ENCODE results near the gene SORCS2.

The SORCS2 gene

DNA sequence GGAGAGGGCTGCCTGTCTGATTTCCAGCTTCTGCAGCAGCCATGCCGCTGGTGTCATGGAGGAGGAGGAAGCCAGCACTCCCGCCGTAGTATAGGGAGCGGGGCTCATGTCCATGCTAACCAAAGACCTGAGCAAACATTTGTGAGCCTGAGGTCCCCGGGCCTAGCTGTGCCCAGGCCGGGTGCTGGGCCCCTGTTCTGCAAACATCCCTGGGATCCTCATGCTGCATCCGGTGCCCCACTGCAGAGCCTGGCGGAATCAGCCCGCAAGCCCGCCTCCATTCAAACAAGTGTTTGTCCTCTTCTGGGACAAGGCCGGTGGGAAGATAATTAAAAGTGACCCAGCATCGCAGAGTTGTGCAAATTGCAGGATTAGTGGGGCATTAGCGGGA lies 106.3 kb downstream of the SORCS2 start:
- H3K27ac Mint-ChIP-seq = no peak overlapping the region
- H3K36me3 Mint-ChIP-seq (ENCODE audit: low read depth) = no peaks in the 10 kb centered on the region
- H3K27me3 Mint-ChIP-seq = peaks cover 20% of the 10 kb centered on the region
- H3K4me3 Mint-ChIP-seq = no peak overlapping the region
- DNase-seq = no peak
- no peaks in the 10 kb centered on the region for H3K9me3 Mint-ChIP-seq
- H3K4me1 Mint-ChIP-seq (ENCODE audit: low read depth) = no peaks in the 10 kb centered on the region

DNA sequence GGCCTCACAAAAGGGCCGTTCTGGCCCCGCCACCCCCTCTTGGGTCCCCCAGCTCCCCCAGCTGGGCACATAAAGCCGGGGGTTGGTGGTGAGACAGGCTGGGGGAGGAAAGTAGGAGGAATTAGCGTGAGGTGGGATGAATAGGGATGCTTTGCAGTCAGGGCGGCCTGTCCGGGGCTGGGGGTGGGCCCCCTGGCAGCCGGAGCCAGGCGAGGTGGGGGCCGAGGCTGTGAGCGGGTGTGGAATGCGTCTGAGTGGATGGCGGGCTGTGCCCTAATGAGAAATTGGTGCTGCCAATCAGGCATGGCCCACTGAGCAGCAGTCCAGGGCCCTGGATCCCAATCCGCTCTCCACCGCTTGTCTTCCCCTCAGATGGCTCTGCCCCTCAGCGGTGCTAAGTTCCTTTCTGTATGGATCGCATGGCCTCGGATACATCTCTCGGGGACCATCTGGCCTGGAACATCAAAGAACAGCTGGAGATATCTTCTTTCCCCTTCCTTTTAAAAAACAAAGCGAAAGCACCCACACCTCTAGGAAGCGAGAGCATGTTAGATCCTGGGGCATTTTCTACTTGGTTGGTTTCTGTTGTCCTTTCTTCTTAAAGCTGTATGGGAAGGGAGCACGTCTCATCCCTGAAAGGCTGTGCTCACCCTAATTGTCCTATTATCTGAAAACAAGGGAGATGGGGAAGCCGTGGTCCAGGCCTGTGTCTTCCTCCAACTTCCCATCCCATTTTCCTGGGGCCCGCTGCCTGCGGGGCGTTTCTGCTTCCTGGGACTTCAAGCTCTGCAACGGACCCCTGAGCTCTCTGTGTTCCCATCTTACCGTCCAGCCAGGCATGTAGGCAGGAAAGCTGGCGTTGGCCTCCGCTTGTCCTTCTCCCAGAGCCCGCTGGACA lies 106.9 kb downstream of the SORCS2 start:
- no peaks in the 10 kb centered on the region for H3K36me3 Mint-ChIP-seq (ENCODE audit: low read depth)
- no peaks in the 10 kb centered on the region for H3K4me1 Mint-ChIP-seq (ENCODE audit: low read depth)

DNA sequence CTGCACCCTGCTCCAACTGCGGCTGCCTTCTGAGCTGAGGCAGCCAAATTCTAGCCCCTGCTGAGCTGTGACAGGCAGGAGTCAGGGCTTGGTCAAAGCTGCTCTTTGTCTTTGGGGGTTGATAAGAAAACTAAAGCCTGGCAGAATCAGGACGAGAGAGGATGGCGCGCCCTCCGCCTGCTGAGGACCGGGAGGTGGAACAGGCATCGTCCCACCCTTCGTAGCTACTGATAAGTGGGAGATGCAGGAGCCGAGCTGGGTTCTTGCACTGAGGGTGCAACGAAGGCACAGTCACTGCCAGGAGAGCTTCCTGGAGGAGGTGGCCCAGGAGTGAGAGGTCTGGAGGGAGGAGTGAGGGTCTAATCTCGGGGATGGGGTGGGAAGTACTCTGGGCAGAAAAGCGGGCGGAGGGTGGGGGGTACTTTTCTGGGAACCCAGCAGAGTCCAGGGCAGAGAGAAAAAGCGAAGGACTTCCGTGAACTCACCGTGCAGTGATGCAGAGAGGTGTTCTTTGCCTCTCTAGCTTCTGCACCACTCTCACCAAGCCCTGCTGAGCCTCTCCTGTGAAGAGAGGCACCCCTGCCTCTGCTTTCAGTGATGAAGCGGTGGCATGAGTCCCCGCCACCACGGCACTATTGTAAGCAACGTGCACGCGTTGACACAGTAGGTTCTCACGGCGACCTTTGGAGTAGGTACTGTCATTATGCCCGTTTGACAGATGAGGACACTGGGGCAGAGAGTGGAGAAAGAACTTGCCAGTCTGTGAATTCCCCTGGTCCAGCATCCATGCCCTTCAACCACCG lies 107.8 kb downstream of the SORCS2 start:
- H3K27ac Mint-ChIP-seq = no peak overlapping the region
- no peaks in the 10 kb centered on the region for H3K9me3 Mint-ChIP-seq
- H3K36me3 Mint-ChIP-seq (ENCODE audit: low read depth) = no peaks in the 10 kb centered on the region
- H3K4me1 Mint-ChIP-seq (ENCODE audit: low read depth) = no peaks in the 10 kb centered on the region
- no peak overlapping the region for H3K4me3 Mint-ChIP-seq
- no peak for DNase-seq
- peaks cover 20% of the 10 kb centered on the region for H3K27me3 Mint-ChIP-seq

More for the DNA sequence above, 106.9 kb downstream of the SORCS2 start:
- Mint-ChIP-seq H3K27me3 (peaks cover 20% of the 10 kb centered on the region), H3K27ac (no peak overlapping the region), H3K4me3 (no peak overlapping the region), H3K9me3 (no peaks in the 10 kb centered on the region)
- no peak for DNase-seq

DNA sequence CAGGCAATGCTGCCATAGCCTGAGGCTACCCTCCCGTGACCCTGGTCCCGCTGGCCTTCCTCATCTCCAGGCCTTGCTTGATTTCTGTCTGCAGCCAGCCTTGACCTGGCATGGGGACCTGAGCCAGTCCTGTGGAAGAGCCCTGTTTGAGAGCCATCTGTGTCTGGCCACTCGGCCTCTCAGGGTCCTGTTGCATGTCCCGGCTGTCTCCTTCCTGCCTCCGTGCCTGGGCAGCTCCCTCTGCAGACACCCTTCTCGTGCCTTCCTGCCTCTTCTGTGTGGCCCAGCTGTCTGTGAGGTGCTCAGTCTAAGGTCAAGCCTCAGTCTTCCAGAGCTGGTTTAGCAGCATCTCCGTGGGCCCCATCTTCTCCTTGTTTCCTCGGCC lies 108.4 kb downstream of the SORCS2 start:
- Mint-ChIP-seq H3K4me1 (ENCODE audit: low read depth) (no peaks in the 10 kb centered on the region), H3K9me3 (no peaks in the 10 kb centered on the region), H3K27me3 (peaks cover 20% of the 10 kb centered on the region), H3K4me3 (no peak overlapping the region), H3K36me3 (ENCODE audit: low read depth) (no peaks in the 10 kb centered on the region), H3K27ac (no peak overlapping the region)
- no peak for DNase-seq

DNA sequence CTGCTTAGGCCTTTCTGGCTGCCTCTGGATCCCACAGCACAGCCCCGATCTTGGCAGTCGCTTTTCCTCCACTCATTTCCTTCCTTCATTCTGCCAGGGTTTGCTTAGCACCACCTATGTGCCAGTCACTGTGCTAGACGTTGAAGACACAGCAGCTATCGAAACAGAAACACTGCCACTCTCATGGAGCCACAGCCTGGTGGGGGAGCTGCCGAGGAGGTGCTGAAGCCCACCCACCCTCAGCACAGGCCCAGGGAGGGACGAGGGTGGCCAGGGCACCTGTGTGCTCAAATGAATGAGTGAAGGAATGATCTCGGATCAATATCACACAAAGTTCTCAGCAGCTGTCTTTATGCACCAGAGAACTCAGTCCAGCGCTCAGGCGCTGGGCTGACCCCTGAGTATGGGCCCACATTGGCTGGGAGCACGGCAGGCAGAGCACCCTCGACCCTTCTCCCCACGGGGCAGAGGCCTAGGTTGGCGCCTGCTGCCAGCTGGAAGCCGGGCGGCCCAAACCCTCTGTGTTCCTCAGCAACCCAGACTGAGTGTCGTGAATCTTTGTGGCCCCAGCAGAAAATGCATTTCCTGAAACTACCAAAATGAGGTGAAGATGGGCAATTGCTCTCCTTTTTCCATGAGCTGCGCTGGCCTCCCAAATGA lies 108.9 kb downstream of the SORCS2 start:
- Mint-ChIP-seq H3K27ac (no peak overlapping the region), H3K4me1 (ENCODE audit: low read depth) (no peaks in the 10 kb centered on the region), H3K4me3 (no peak overlapping the region), H3K9me3 (no peaks in the 10 kb centered on the region), H3K27me3 (peaks cover 20% of the 10 kb centered on the region), H3K36me3 (ENCODE audit: low read depth) (no peaks in the 10 kb centered on the region)
- no peak for DNase-seq

DNA sequence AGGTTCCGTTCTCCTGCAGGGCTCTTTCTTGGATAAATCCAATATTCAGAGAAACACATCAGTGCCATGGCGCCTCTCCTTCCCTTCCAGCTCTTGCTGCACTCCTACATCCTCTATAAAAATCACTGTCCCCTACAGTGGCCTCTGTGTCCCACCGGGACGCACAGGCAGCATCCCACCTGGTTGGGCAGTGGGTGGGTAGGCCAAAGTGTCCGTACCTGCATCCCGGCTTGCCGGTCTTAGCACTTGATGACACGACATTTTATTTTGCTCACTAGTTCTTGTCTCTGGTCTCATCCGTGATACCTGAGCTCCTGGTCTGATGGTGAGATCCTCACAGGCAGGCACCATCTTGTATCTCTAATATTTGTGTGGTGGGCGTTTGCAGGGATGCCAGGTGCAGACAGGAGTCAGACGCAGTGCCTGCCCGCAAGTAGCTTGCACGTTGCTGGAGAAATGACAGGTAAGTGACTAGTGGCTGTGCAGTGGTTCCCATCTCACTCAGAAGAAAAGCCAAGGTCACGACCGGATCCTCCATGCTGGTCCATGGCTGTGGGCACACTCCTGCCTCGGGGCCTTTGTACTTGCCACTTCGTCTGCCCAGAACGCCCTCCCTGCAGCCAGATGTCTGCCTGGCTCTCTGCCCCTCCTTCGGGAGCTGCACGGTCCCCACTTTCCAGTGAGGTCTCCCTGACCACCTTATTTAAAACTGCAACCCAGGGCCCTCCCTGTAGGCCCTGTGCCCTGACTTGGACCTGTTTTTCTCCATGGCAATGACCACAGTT lies 109.7 kb downstream of the SORCS2 start:
- H3K9me3 Mint-ChIP-seq = no peaks in the 10 kb centered on the region
- no peak overlapping the region for H3K27ac Mint-ChIP-seq
- no peaks in the 10 kb centered on the region for H3K4me1 Mint-ChIP-seq (ENCODE audit: low read depth)
- H3K27me3 Mint-ChIP-seq = peaks cover 20% of the 10 kb centered on the region
- H3K4me3 Mint-ChIP-seq = no peak overlapping the region
- DNase-seq = no peak
- no peaks in the 10 kb centered on the region for H3K36me3 Mint-ChIP-seq (ENCODE audit: low read depth)

DNA sequence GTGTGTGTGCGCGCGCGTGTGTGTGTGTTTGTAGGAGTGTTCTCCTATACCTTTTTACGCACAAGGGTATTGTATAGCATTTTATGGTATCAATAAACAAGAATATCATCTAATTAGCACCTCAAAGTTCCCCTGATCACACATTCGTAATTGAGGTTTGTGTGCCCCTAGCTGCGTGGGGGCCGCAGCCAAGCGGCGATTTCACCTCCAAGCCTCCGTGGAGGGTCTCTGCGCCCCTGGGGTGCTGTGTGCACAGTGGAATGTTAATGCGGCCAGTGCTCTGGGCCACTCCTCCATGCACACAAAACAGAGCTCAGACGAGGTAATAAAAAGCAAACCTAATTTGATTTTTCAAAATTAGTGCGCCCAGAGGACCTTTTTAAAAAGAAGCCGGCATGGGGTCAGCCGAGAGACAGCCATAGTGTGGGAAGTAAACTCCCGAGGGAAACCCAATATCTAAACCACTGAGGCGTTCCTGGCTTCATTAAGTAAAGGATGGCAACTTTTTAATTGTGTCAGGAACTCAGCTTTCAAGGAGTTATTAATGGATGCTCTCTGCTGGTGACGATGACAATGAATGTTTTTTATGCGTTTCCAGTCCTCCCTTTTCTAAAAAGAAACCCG lies 110.6 kb downstream of the SORCS2 start:
- Mint-ChIP-seq H3K36me3 (ENCODE audit: low read depth) (no peaks in the 10 kb centered on the region), H3K4me1 (ENCODE audit: low read depth) (no peaks in the 10 kb centered on the region), H3K27ac (no peak overlapping the region), H3K4me3 (no peak overlapping the region), H3K27me3 (peaks cover 22% of the 10 kb centered on the region), H3K9me3 (no peaks in the 10 kb centered on the region)
- no peak for DNase-seq

DNA sequence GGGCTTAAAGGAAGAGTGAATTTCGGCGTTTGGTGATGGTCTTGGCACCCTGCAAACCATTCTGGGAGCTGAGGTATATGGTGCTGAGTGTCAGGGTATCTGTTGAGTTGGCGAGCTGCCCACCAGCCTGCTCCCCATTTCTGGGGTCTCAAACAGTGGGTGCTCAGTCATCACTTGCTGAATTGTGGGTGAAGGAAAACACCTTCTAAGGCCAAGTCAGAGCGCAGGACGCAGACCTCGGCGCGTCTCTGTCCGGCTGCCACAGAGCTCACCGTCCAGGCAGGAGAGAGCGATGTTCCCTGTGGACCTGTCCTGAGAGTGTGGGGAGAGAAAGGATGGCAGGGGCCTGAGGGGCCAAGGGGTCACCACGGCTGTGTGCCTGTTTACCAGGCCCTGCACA lies 111.2 kb downstream of the SORCS2 start:
- Mint-ChIP-seq H3K27me3 (peaks cover 18% of the 10 kb centered on the region), H3K27ac (no peak overlapping the region), H3K4me1 (ENCODE audit: low read depth) (no peaks in the 10 kb centered on the region), H3K36me3 (ENCODE audit: low read depth) (no peaks in the 10 kb centered on the region), H3K4me3 (no peak overlapping the region), H3K9me3 (no peaks in the 10 kb centered on the region)
- DNase-seq = no peak

DNA sequence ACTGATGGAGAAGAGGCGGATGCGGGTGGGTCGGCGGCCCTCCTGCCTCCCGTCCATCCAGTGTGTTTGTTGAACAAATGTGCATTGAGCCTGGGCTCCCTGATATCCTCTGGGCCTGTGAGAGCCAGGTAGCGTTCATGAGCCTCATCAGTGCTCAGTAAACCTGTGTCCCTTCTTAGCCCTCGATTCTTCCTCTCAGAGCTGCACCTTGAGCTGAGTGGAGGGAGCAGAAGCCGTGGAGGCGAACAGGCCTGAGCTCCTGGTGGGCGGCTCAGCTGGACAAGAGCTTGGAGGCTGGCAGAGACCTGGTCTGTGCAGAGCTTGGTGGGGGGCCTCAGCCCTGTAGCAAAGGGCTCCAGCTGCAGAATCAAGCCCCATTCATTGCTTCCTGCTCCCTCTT lies 112.1 kb downstream of the SORCS2 start:
- Mint-ChIP-seq H3K9me3 (no peaks in the 10 kb centered on the region), H3K27ac (no peak overlapping the region), H3K36me3 (ENCODE audit: low read depth) (no peaks in the 10 kb centered on the region), H3K4me3 (no peak overlapping the region), H3K4me1 (ENCODE audit: low read depth) (no peaks in the 10 kb centered on the region), H3K27me3 (peaks cover 11% of the 10 kb centered on the region)
- no peak for DNase-seq

DNA sequence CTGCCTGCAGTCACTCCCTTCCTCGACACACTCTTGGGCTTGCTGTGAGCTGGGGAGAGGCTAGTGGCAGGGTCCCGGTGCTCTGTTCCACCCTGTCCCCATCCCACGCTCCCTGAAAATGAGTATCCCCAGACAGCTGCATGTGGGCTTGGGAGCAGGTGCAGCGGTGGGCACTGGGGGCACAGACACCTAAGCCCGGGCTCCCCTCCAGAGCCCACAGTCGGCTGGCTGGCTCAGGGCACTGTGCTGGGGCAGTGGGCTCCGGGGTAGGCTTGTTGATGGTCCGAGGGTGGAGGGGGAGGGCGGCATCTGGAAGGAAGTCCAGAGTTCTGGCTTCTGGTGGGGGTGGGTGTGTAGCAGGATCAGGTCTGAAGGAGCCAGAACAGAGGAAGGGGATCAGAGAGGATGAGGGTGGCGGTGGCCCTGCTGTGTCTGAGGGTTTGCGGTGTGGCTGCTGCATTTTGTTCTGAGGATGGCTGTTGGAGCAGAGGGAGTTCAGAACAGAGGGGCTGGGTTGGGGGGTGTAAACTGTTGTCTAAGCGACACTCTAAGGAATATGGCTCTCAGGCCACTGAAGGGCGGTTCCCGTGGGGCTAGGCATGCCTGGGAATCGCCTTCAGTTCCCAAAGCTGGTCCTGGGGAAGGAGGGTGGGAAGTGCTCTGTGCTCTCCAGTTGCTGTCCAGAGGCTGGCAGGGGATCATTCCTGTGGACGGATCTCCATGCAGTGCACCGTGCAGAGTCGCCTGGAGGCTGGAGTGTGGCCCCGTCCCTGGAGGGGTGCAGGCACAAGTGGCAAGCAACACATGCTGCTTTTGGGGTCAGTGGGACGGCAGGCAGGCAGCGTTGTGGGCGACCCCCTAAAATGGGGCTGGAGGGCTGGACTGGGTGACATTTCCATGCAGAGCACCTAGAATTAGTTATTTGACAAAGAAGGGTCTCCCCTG lies 114.0 kb downstream of the SORCS2 start:
- Mint-ChIP-seq H3K4me3 (no peak overlapping the region), H3K27me3 (peaks cover 5% of the 10 kb centered on the region), H3K9me3 (no peaks in the 10 kb centered on the region), H3K4me1 (ENCODE audit: low read depth) (no peaks in the 10 kb centered on the region), H3K27ac (no peak overlapping the region), H3K36me3 (ENCODE audit: low read depth) (no peaks in the 10 kb centered on the region)
- DNase-seq = no peak

DNA sequence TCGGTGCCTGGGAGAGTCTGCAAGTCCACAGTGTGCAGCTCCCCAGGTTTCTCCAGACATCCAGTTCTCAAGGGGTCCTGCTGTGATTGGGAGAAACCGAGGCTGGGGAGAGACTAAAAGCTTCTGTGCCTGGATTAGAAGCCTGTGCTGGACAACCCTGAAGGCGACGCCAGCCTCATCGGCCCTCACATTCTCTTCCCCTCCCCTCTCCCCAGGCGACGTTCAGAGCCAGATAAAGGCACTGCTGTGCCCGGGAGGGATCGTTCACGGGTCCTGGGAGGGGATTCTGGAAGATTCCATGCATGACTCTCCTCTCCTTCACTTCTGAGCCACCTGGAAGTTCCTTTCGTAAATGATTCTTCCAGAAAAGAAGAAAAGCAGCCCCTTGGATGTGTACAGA lies 114.6 kb downstream of the SORCS2 start:
- Mint-ChIP-seq H3K9me3 (no peaks in the 10 kb centered on the region), H3K4me1 (ENCODE audit: low read depth) (no peaks in the 10 kb centered on the region), H3K27ac (no peak overlapping the region), H3K27me3 (peaks cover 5% of the 10 kb centered on the region), H3K4me3 (no peak overlapping the region), H3K36me3 (ENCODE audit: low read depth) (no peaks in the 10 kb centered on the region)
- no peak for DNase-seq

DNA sequence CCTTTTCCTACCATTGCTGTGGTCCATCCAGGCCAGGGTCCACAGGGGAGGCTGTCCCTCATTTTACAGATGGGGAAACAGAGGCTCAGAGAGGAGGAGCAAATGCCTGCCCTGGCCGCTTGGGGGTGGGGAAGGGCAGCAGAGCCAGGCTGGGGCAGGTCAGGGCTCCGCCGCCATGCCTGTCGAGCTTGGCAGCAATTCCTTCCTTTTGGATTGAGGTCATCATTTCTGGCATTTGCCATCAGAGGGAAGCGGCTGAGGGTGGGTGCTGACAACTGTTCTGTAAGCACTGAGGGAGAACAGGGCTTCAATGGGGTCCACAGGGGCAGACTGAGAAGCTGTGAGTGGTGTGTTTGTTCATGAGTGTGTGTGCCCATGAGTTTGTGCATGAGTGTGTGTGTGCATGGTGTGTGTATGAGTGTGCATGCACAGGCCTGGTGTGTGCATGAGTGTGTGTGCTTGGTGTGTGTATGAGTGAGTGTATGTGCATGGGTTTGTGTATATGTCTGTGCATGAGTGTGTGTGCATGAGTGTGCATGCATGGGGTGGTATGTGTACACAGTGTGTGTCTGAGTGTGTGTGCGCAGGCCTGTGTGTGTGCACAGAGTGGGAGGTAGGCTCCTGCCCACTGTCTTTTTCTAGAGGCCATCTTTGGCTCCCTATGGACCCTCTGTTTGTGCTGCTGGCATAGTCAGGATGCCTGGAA lies 115.2 kb downstream of the SORCS2 start:
- H3K27me3 Mint-ChIP-seq = peaks cover 5% of the 10 kb centered on the region
- no peak overlapping the region for H3K27ac Mint-ChIP-seq
- DNase-seq = no peak
- no peaks in the 10 kb centered on the region for H3K36me3 Mint-ChIP-seq (ENCODE audit: low read depth)
- H3K4me3 Mint-ChIP-seq = no peak overlapping the region
- H3K9me3 Mint-ChIP-seq = no peaks in the 10 kb centered on the region
- no peaks in the 10 kb centered on the region for H3K4me1 Mint-ChIP-seq (ENCODE audit: low read depth)

DNA sequence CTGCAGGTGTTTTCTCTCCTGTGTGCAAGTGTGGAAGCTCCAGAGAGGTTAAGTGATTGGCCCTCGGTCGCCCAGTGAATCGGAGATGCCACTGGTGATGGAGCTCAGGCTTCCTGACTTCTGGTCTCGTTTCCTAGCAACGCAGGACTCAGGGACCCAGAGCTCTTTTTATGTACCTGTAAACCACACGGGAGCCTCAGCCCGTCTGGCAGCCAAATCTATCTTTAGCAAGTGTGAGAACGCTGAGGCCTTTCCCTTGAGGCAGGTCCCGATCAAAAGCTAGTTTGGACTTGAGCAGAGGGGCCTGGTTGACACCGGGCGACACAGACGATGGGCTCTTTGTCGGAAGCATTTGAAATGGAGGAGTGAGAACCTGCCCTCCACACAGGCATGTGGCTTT lies 116.8 kb downstream of the SORCS2 start:
- no peaks in the 10 kb centered on the region for H3K4me1 Mint-ChIP-seq (ENCODE audit: low read depth)
- H3K27me3 Mint-ChIP-seq = peaks cover 5% of the 10 kb centered on the region
- H3K4me3 Mint-ChIP-seq = no peak overlapping the region
- no peaks in the 10 kb centered on the region for H3K36me3 Mint-ChIP-seq (ENCODE audit: low read depth)
- H3K27ac Mint-ChIP-seq = no peak overlapping the region
- no peak for DNase-seq
- no peaks in the 10 kb centered on the region for H3K9me3 Mint-ChIP-seq
